H1 (cell line): ENCODE measurements around the gene ZNF189. TPM values are rescaled to one million over a fixed set of nuclear protein-coding genes. Genes with fewer than 3 reads are reported as not detected.

ENCODE experiments used
- ATF2 ChIP-seq: IDR thresholded peaks from 2 replicates; pipeline ENCODE4 v1.6.1; 2012; ENCODE audit warnings: low read length, inconsistent platforms
- ATF3 ChIP-seq: IDR thresholded peaks from 2 replicates; pipeline ENCODE4 v1.6.1; 2011; ENCODE audit warnings: low read depth, mild to moderate bottlenecking, low read length; ENCODE audit not compliant: insufficient read depth
- BRCA1 ChIP-seq: IDR thresholded peaks from 2 replicates; pipeline ENCODE4 v1.6.1; 2012; ENCODE audit warnings: low read depth, low read length, improper control_type of control experiment
- CTBP2 ChIP-seq: IDR thresholded peaks from 2 replicates; pipeline ENCODE4 v1.7.0; 2011; ENCODE audit warnings: borderline replicate concordance, mild to moderate bottlenecking, moderate library complexity, mixed read lengths, low read length; ENCODE audit not compliant: insufficient read depth, insufficient read length
- E2F6 ChIP-seq: IDR thresholded peaks from 2 replicates; pipeline ENCODE4 v1.6.1; 2012; ENCODE audit warnings: inconsistent platforms
- EGR1 ChIP-seq: IDR thresholded peaks from 2 replicates; pipeline ENCODE4 v1.6.1; 2011; ENCODE audit warnings: low read depth, low read length, borderline replicate concordance
- EP300 ChIP-seq, 2 experiments: IDR thresholded peaks; 1 replicate in 1 of 2; 2 replicates in 1 of 2; pipeline ENCODE4 v1.6.1; 2011 to 2012; ENCODE audit warnings: low read depth in 2 of 2, low read length in 2 of 2, mild to moderate bottlenecking in 2 of 2, borderline replicate concordance in 1 of 2, inconsistent platforms in 1 of 2, moderate library complexity in 1 of 2
- EZH2 ChIP-seq: fragments of 200-600 bp; sonication (generic); IDR thresholded peaks from 2 replicates; pipeline ENCODE4 v1.7.1; 2012; ENCODE audit warnings: low read depth, mild to moderate bottlenecking, moderate library complexity, low read length, inconsistent platforms; ENCODE audit not compliant: severe bottlenecking
- JUND ChIP-seq: IDR thresholded peaks from 2 replicates; pipeline ENCODE4 v1.6.1; 2011; ENCODE audit warnings: mild to moderate bottlenecking, improper control_type of control experiment, low read length
- KDM1A ChIP-seq: fragments of 200-600, 300-600 bp; sonication (generic); IDR thresholded peaks from 2 replicates; pipeline ENCODE4 v1.7.1; 2016; ENCODE audit warnings: mild to moderate bottlenecking, low read length, borderline replicate concordance
- KDM4A ChIP-seq: IDR thresholded peaks from one replicate; pipeline ENCODE4 v1.7.1; 2012; ENCODE audit warnings: low read depth, mild to moderate bottlenecking, moderate library complexity, low read length, inconsistent platforms; ENCODE audit not compliant: severe bottlenecking
- NANOG ChIP-seq: IDR thresholded peaks from 2 replicates; pipeline ENCODE4 v1.6.1; 2011; ENCODE audit warnings: low read length, low read depth, mild to moderate bottlenecking, inconsistent platforms; ENCODE audit not compliant: insufficient read depth, poor library complexity, severe bottlenecking
- NRF1 ChIP-seq: IDR thresholded peaks from 2 replicates; pipeline ENCODE4 v1.6.1; 2011; ENCODE audit warnings: mild to moderate bottlenecking, low read depth, low read length, improper control_type of control experiment
- POLR2A ChIP-seq, 2 experiments: IDR thresholded peaks; 1 replicate in 1 of 2; 2 replicates in 1 of 2; pipeline ENCODE4 v1.6.1; 2011; ENCODE audit warnings: low read depth in 2 of 2, low read length in 2 of 2, mild to moderate bottlenecking in 2 of 2; ENCODE audit errors: control extremely low read depth in 1 of 2
- RXRA ChIP-seq: IDR thresholded peaks from 2 replicates; pipeline ENCODE4 v1.6.1; 2011; ENCODE audit warnings: low read depth, mild to moderate bottlenecking, low read length, moderate library complexity; ENCODE audit not compliant: insufficient read depth
- SIX5 ChIP-seq: IDR thresholded peaks from 2 replicates; pipeline ENCODE4 v1.6.1; 2011; ENCODE audit warnings: mild to moderate bottlenecking, low read depth, low read length
- SP4 ChIP-seq: IDR thresholded peaks from 2 replicates; pipeline ENCODE4 v1.6.1; 2012; ENCODE audit warnings: low read length, inconsistent platforms
- TAF1 ChIP-seq: IDR thresholded peaks from 2 replicates; pipeline ENCODE4 v1.6.1; 2011; ENCODE audit warnings: mild to moderate bottlenecking, low read depth, low read length
- TBP ChIP-seq: IDR thresholded peaks from 2 replicates; pipeline ENCODE4 v1.6.1; 2011; ENCODE audit warnings: low read depth, low read length, improper control_type of control experiment
- TCF12 ChIP-seq: IDR thresholded peaks from 2 replicates; pipeline ENCODE4 v1.6.1; 2011; ENCODE audit warnings: low read depth, mild to moderate bottlenecking, low read length
- polyA plus RNA-seq, 7 experiments: library from polyadenylated mRNA; depleted of rRNA in 3 of 7; stranded (reverse) in 5 of 7; unstranded in 2 of 7; fragments of >200 nt in 5 of 7; fragments of 200-250 nt in 2 of 7; gene quantifications; 1 replicate in 5 of 7; 2 replicates in 1 of 7; 4 replicates in 1 of 7; pipeline versions ENCODE4 v1.2.1 to v1.2.3, GENCODE V29; 2011 to 2013; ENCODE audit warnings: missing spikeins in 2 of 7, mixed read lengths in 2 of 7
- total RNA-seq: library from RNA; stranded (reverse); fragmentation: NEBNext Ultra II Directional; extraction: Animal tissue kit (Norgen Biotek cat#: 25700); gene quantifications from 2 replicates; pipeline ENCODE4 v1.2.1, GENCODE V29; 2021
- TF ChIP-seq, protein P1 (sequence below): IDR thresholded peaks from 2 replicates; pipeline ENCODE4 v1.6.1; 2012; ENCODE audit warnings: inconsistent platforms

The ZNF189 gene
- total and polyA plus RNA-seq, 2 of the 8 experiments (the other 6 are each of a cell fraction or from before 2014, with no cell fraction given), result 1.9 to 12.3 TPM

DNA sequence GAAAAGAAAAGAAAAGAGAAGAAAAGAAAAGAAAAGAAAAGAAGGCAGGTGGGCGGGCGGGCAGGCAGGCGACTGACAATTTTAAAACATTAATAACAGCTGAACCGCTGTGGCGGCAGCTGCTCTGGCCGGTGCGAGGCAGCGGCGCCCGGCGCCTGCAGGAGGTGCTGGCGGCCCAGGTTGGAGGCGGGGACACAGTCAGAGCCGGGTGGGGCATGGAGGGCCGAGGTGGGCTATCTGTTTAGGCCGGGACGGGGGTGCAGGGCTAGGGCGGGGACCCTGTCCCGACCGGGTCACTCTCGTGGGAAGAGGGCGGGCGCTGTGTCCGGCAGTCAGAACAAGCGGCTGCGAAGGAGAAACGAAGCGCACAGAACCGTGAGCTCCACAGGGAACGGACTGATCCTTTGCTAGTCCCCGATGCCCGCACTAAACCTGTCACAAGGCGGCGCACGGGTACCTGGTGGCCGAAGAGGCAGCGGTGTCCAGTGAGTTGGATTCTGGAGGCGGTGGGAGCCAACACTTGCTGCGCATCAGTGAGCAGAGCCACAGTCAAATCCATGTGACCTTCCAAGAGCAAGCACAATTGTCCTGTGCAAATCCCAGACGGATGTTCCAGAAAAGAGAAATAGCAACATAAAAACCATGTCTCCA is 50.5 kb downstream of the ZNF189 start (continued):
- TF ChIP-seq TBP (peak; percentile 30; the same call in 1 of the 2 replicates), KDM4A (peak; percentile 63), EGR1 (no peak), TCF12 (no peak), CTBP2 (no peak), SP4 (peak; percentile 44; the same call in 1 of the 2 replicates), JUND (no peak), NANOG (no peak), EZH2 (no peak), RXRA (no peak), NRF1 (no peak), EP300 (IDR thresholded peaks at IDR 0.05; ENCODE audit: borderline replicate concordance in 1 of 2, low read depth in 2 of 2, low read length in 2 of 2) (no peak), KDM1A (no peak), TAF1 (peak; percentile 52; the same call in 1 of the 2 replicates), BRCA1 (no peak), SIX5 (no peak), ATF3 (no peak), POLR2A (IDR thresholded peaks at IDR 0.05; ENCODE audit: control extremely low read depth in 1 of 2, low read depth in 2 of 2, low read length in 2 of 2) (0 out of 3 replicates have a peak, but pooled peaks of 1 of the 2 experiments have one; percentile 33), E2F6 (no peak), ATF2 (no peak)
- TF ChIP-seq, protein P1, sequence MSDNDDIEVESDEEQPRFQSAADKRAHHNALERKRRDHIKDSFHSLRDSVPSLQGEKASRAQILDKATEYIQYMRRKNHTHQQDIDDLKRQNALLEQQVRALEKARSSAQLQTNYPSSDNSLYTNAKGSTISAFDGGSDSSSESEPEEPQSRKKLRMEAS, result 0 out of 2 replicates have a peak, but pooled peaks have one; percentile 7
